Endothelial cell of umbilical vein (primary cell): ENCODE data around the gene CTXND1.

Experiments
- EZH2 ChIP-seq: IDR thresholded peaks from 2 replicates; pipeline ENCODE4 v1.6.1; 2012; ENCODE audit warnings: borderline replicate concordance, low read depth, mild to moderate bottlenecking, moderate library complexity, low read length, inconsistent platforms; ENCODE audit not compliant: severe bottlenecking
- FOS ChIP-seq: IDR thresholded peaks from 2 replicates; pipeline ENCODE4 v1.6.1; 2011; ENCODE audit warnings: mild to moderate bottlenecking, low read length, moderate library complexity, borderline replicate concordance; ENCODE audit not compliant: insufficient read depth
- JUN ChIP-seq: IDR thresholded peaks from 2 replicates; pipeline ENCODE4 v1.6.1; 2011; ENCODE audit warnings: borderline replicate concordance, low read depth; ENCODE audit not compliant: insufficient read length, insufficient read depth
- MYC ChIP-seq: IDR thresholded peaks from one replicate; pipeline ENCODE4 v1.6.1; 2011; ENCODE audit warnings: mild to moderate bottlenecking, low read depth, low read length
- POLR2A ChIP-seq: IDR thresholded peaks from 2 replicates; pipeline ENCODE4 v1.6.1; 2012; ENCODE audit warnings: low read depth, mild to moderate bottlenecking, control low read depth, low read length
- POLR2AphosphoS5 ChIP-seq: IDR thresholded peaks from 2 replicates; pipeline ENCODE4 v1.6.1; 2012; ENCODE audit warnings: low read depth, mild to moderate bottlenecking, control low read depth, low read length, moderate library complexity; ENCODE audit not compliant: insufficient read depth
- TF ChIP-seq, protein P1 (sequence below), 2 donors: IDR thresholded peaks; 1 replicate in 1 of 2; 2 replicates in 1 of 2; pipeline ENCODE4 v1.5.1; 2011; ENCODE audit warnings: low read length in 2 of 2, mild to moderate bottlenecking in 2 of 2, moderate library complexity in 2 of 2, control low read depth in 1 of 2, inconsistent platforms in 1 of 2, low read depth in 1 of 2; ENCODE audit not compliant: insufficient read depth in 1 of 2; ENCODE audit errors: extremely low read depth in 1 of 2
- TF ChIP-seq, protein P2 (sequence below): IDR thresholded peaks from 2 replicates; pipeline ENCODE4 v1.6.1; 2011; ENCODE audit not compliant: insufficient read depth, insufficient read length

DNA sequence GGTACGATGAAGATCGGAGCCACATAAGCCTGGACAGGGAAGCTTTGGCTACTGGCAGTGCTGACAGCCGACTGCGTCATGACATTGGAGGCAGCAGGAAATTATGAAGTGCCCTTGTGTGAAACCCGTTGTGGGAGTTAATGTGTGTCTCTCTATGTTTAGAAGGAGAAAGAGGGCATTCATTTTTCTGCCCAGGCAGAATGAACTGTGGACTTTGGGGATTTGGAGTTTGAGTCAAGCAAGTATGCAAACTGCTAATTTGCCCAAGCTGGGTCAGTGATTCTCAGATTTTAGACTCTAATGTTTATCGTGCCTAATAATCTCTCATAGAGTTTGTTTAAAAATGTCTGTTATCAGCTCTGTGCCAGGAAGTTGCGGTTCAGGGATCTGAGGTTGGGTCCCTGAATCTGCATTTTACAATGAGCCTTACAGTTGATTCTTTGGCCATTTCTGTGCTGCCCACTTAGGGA lies 5.6 kb downstream of the CTXND1 start:
- TF ChIP-seq, protein P1, sequence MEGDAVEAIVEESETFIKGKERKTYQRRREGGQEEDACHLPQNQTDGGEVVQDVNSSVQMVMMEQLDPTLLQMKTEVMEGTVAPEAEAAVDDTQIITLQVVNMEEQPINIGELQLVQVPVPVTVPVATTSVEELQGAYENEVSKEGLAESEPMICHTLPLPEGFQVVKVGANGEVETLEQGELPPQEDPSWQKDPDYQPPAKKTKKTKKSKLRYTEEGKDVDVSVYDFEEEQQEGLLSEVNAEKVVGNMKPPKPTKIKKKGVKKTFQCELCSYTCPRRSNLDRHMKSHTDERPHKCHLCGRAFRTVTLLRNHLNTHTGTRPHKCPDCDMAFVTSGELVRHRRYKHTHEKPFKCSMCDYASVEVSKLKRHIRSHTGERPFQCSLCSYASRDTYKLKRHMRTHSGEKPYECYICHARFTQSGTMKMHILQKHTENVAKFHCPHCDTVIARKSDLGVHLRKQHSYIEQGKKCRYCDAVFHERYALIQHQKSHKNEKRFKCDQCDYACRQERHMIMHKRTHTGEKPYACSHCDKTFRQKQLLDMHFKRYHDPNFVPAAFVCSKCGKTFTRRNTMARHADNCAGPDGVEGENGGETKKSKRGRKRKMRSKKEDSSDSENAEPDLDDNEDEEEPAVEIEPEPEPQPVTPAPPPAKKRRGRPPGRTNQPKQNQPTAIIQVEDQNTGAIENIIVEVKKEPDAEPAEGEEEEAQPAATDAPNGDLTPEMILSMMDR (IDR thresholded peaks at IDR 0.05; ENCODE audit: extremely low read depth in 1 of 2, insufficient read depth in 1 of 2, low read depth in 1 of 2, low read length in 2 of 2): no peak
- TF ChIP-seq EZH2 (no peak), JUN (no peak), POLR2AphosphoS5 (no peak), MYC (no peak), FOS (no peak), POLR2A (no peak)
- TF ChIP-seq, protein P2, sequence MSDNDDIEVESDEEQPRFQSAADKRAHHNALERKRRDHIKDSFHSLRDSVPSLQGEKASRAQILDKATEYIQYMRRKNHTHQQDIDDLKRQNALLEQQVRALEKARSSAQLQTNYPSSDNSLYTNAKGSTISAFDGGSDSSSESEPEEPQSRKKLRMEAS: no peak
